ENCODE measurements around the gene KANTR. TPM values are rescaled to one million over a fixed set of nuclear protein-coding genes. Genes with fewer than 3 reads are reported as not detected.
A peak's percentile ranks its signal among the peaks of the same experiment; 100 is the strongest.

KANTR gene
- total RNA-seq, 2 experiments from 2014 or later = 26.2 to 28.3 TPM

DNA sequence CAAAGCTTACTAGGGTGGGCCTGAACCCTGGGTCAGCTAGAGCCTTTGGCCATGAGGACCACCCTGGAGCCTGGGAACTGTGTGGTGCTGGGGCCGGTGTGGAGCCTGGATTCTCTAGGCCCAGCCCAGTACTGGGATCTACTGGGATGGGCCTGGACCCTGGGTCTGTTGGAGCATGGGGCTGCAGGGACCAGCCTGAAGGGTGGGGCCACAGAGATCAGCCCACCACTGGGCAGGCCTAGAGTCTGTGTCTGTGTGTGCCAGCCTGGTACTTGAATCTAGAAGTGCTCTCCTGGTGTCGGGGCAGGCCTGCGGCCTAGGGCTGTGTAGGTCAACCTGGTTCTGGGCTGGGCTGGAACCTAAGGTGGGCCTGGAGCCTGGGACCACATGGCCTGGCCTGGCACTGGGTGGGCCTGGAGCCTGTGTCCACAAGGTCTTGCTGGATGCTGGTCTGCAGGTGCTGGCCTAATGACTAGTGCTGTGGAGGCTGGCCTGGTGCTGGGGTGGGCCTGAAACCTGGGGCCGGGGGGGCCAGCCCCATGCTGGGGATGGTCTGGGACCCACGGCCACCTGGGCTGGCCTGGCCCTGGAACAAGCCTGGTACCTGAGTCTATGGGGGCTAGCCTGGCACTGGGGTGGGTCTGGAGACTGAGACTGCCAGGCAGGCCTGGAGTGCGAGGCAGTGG is 21.1 kb downstream of the KANTR start:
- no peak overlapping the region for H2AFZ ChIP-seq (ENCODE audit: low read length)
- peaks cover 19% of the 10 kb centered on the region for H3K36me3 ChIP-seq (ENCODE audit: insufficient read depth, low read length)
- no peak overlapping the region for H3K4me2 ChIP-seq (ENCODE audit: low read length)
- H3K9me2 ChIP-seq (ENCODE audit: insufficient read depth, low read length) = no peaks in the 10 kb centered on the region
- H3K27ac ChIP-seq (ENCODE audit: low read depth, low read length, poor library complexity, severe bottlenecking) = no peak overlapping the region
- no TSS peak for BruUV-seq (replicated peaks)
- POLR2A ChIA-PET = no interaction called here
- intact Hi-C loops (cut with micrococcal nuclease; ENCODE audit: unreplicated experiment) = no loop called here
- peaks cover 9% of the 10 kb centered on the region for H3K4me1 ChIP-seq (ENCODE audit: insufficient read depth, low read length, poor library complexity, severe bottlenecking)
- no peaks in the 10 kb centered on the region for H3K79me2 ChIP-seq (ENCODE audit: insufficient read depth, low read depth, low read length)
- TF ChIP-seq EZH2phosphoT487 (IDR thresholded peaks at IDR 0.05; ENCODE audit: borderline replicate concordance, low read depth, low read length) (no peak), CTCF (conservative IDR thresholded peaks at IDR 0.05; ENCODE audit: low read length) (no peak)
- DNase-seq (ENCODE audit: low spot score) = no peak
- no peak overlapping the region for H3K4me3 ChIP-seq (ENCODE audit: low read depth, low read length, poor library complexity, severe bottlenecking)
- no peaks in the 10 kb centered on the region for H3K9me3 ChIP-seq (ENCODE audit: low read length)
- CTCF ChIA-PET (ENCODE audit: unreplicated experiment) = no interaction called here
- no peaks in the 10 kb centered on the region for H4K20me1 ChIP-seq (ENCODE audit: insufficient read depth, low read length)

- no TSS peak for BruUV-seq (replicated peaks)
- intact Hi-C loops (cut with micrococcal nuclease; ENCODE audit: unreplicated experiment) = no loop called here
- no peak for DNase-seq (ENCODE audit: low spot score)
- CTCF ChIA-PET (ENCODE audit: unreplicated experiment) = no interaction called here
- Histone ChIP-seq H2AFZ (ENCODE audit: low read length) (no peak overlapping the region), H4K20me1 (ENCODE audit: insufficient read depth, low read length) (no peaks in the 10 kb centered on the region), H3K27ac (ENCODE audit: low read depth, low read length, poor library complexity, severe bottlenecking) (peak overlapping the region; percentile 10), H3K4me1 (ENCODE audit: insufficient read depth, low read length, poor library complexity, severe bottlenecking) (peaks cover 9% of the 10 kb centered on the region), H3K4me3 (ENCODE audit: low read depth, low read length, poor library complexity, severe bottlenecking) (no peak overlapping the region), H3K4me2 (ENCODE audit: low read length) (no peak overlapping the region), H3K9me2 (ENCODE audit: insufficient read depth, low read length) (no peaks in the 10 kb centered on the region), H3K36me3 (ENCODE audit: insufficient read depth, low read length) (peaks cover 14% of the 10 kb centered on the region), H3K79me2 (ENCODE audit: insufficient read depth, low read depth, low read length) (no peaks in the 10 kb centered on the region), H3K9me3 (ENCODE audit: low read length) (no peaks in the 10 kb centered on the region)
- POLR2A ChIA-PET = no interaction called here
- TF ChIP-seq EZH2phosphoT487 (IDR thresholded peaks at IDR 0.05; ENCODE audit: borderline replicate concordance, low read depth, low read length) = no peak
- TF ChIP-seq CTCF (conservative IDR thresholded peaks at IDR 0.05; ENCODE audit: low read length) = no peak
These were observed 21.6 kb downstream of the KANTR start for GRCh38 chrX:53115550-53115874.

DNA sequence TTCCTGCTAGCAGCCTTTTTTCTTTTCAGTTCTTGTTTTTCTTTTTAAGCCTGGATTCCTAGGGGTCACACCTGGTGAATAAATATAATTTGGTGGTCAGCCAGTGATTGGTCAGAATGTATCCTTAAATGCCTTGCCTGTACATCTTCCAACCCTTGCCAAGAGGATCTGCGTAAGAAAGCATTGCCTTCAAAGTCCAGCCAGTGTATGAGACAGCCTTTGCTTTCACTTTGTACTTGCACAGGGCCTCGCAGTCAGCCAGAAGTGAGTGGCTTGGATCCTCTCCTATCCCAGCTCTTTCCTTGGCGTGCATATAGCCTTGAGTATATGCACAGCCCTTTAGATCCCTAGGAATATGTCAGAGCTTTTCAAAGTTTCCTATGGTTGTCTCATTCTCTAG is 22.2 kb downstream of the KANTR start:
- peaks cover 14% of the 10 kb centered on the region for H3K36me3 ChIP-seq (ENCODE audit: insufficient read depth, low read length)
- peaks cover 9% of the 10 kb centered on the region for H3K4me1 ChIP-seq (ENCODE audit: insufficient read depth, low read length, poor library complexity, severe bottlenecking)
- no peak overlapping the region for H2AFZ ChIP-seq (ENCODE audit: low read length)
- H3K79me2 ChIP-seq (ENCODE audit: insufficient read depth, low read depth, low read length) = no peaks in the 10 kb centered on the region
- H4K20me1 ChIP-seq (ENCODE audit: insufficient read depth, low read length) = no peaks in the 10 kb centered on the region
- no peak overlapping the region for H3K4me2 ChIP-seq (ENCODE audit: low read length)
- intact Hi-C loops (cut with micrococcal nuclease; ENCODE audit: unreplicated experiment) = no loop called here
- BruUV-seq (replicated peaks) = no TSS peak
- DNase-seq (ENCODE audit: low spot score) = no peak
- H3K4me3 ChIP-seq (ENCODE audit: low read depth, low read length, poor library complexity, severe bottlenecking) = no peak overlapping the region
- H3K27ac ChIP-seq (ENCODE audit: low read depth, low read length, poor library complexity, severe bottlenecking) = peak overlapping the region; percentile 10
- no peaks in the 10 kb centered on the region for H3K9me3 ChIP-seq (ENCODE audit: low read length)
- CTCF ChIA-PET (ENCODE audit: unreplicated experiment) = no interaction called here
- H3K9me2 ChIP-seq (ENCODE audit: insufficient read depth, low read length) = no peaks in the 10 kb centered on the region
- TF ChIP-seq EZH2phosphoT487 (IDR thresholded peaks at IDR 0.05; ENCODE audit: borderline replicate concordance, low read depth, low read length) (no peak), CTCF (conservative IDR thresholded peaks at IDR 0.05; ENCODE audit: low read length) (no peak)
- POLR2A ChIA-PET = no interaction called here
